ENCODE data around the gene SLC6A4. TPM values are rescaled to one million over a fixed set of nuclear protein-coding genes. Genes with fewer than 3 reads are reported as not detected.

Gene SLC6A4
- polyA plus RNA-seq, 1 experiment: not detected

GRCh38 chr17:30226878-30227277, 8.6 kb downstream of the SLC6A4 start:
- CTCF ChIA-PET: no interaction called here
- H3K27me3 ChIP-seq (ENCODE audit: control insufficient read depth, insufficient read depth, low read length): peaks cover 11% of the 10 kb centered on the region
- DNase-seq (ENCODE audit: low read depth): no peak
- H3K36me3 ChIP-seq (ENCODE audit: control insufficient read depth, insufficient read depth, low read length): no peaks in the 10 kb centered on the region
- TF ChIP-seq, protein P1, sequence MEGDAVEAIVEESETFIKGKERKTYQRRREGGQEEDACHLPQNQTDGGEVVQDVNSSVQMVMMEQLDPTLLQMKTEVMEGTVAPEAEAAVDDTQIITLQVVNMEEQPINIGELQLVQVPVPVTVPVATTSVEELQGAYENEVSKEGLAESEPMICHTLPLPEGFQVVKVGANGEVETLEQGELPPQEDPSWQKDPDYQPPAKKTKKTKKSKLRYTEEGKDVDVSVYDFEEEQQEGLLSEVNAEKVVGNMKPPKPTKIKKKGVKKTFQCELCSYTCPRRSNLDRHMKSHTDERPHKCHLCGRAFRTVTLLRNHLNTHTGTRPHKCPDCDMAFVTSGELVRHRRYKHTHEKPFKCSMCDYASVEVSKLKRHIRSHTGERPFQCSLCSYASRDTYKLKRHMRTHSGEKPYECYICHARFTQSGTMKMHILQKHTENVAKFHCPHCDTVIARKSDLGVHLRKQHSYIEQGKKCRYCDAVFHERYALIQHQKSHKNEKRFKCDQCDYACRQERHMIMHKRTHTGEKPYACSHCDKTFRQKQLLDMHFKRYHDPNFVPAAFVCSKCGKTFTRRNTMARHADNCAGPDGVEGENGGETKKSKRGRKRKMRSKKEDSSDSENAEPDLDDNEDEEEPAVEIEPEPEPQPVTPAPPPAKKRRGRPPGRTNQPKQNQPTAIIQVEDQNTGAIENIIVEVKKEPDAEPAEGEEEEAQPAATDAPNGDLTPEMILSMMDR (IDR thresholded peaks at IDR 0.05; ENCODE audit: insufficient read depth, low read depth, low read length): no peak
- POLR2A ChIA-PET: interaction anchor here (0.7 kb wide), 1 partner anchor 74 kb away, joined by 5 read pairs; no protein-coding TSS in a partner anchor
- no peak overlapping the region for H3K4me3 ChIP-seq (ENCODE audit: low read depth, low read length)

DNA sequence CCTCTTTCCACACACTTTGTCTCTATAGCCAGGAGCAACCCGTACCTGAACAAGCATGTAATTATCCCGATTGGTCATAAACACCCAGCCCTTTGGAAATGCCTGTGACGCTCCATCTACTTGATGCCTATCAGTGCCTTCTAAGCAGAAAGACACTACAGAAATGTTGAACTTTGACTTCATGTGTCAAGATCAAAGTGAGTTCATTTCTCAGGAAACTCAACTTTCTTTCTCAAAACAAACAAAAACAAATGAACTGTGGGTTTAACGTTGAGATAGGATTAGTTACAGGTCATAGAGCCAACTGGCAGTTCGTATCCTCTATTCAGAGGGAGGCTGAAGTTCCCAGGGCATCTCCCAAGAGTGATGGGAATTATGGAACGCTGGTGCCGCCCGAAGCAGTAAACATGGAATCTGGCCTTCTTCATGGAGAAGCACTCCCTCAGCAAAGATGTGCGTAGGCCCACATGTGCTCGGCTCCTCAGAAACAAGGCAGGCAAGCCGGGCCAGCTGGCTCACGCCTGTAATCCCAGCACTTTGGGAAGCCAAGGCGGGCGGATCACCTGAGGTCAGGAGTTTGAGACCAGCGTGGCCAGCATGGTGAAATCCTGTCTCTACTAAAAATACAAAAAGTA, 9.5 kb downstream of the SLC6A4 start:
- POLR2A ChIA-PET: no interaction called here
- H3K36me3 ChIP-seq (ENCODE audit: control insufficient read depth, insufficient read depth, low read length): no peaks in the 10 kb centered on the region
- H3K27me3 ChIP-seq (ENCODE audit: control insufficient read depth, insufficient read depth, low read length): peaks cover 11% of the 10 kb centered on the region
- TF ChIP-seq, protein P1 (IDR thresholded peaks at IDR 0.05; ENCODE audit: insufficient read depth, low read depth, low read length): no peak
- H3K4me3 ChIP-seq (ENCODE audit: low read depth, low read length): no peak overlapping the region
- no peak for DNase-seq (ENCODE audit: low read depth)
- CTCF ChIA-PET: interaction anchor here (1.4 kb wide), 1 partner anchor 11 kb away, joined by 3 read pairs; no protein-coding TSS in a partner anchor

- H3K4me3 ChIP-seq (ENCODE audit: low read depth, low read length): no peak overlapping the region
- DNase-seq (ENCODE audit: low read depth): no peak
- peaks cover 9% of the 10 kb centered on the region for H3K27me3 ChIP-seq (ENCODE audit: control insufficient read depth, insufficient read depth, low read length)
- TF ChIP-seq, protein P1 (IDR thresholded peaks at IDR 0.05; ENCODE audit: insufficient read depth, low read depth, low read length): no peak
- CTCF ChIA-PET: interaction anchor here (1.4 kb wide), 1 partner anchor 12 kb away, joined by 3 read pairs; no protein-coding TSS in a partner anchor
- no peaks in the 10 kb centered on the region for H3K36me3 ChIP-seq (ENCODE audit: control insufficient read depth, insufficient read depth, low read length)
- POLR2A ChIA-PET: no interaction called here
Measured at GRCh38 chr17:30225112-30225511, 10.4 kb downstream of the SLC6A4 start.

GRCh38 chr17:30224419-30224960, 11.0 kb downstream of the SLC6A4 start:
- ChIA-PET CTCF (interaction anchor here (0.7 kb wide), 1 partner anchor 99 kb away, joined by 3 read pairs; no protein-coding TSS in a partner anchor), POLR2A (no interaction called here)
- Histone ChIP-seq H3K36me3 (ENCODE audit: control insufficient read depth, insufficient read depth, low read length) (no peaks in the 10 kb centered on the region), H3K27me3 (ENCODE audit: control insufficient read depth, insufficient read depth, low read length) (peaks cover 10% of the 10 kb centered on the region), H3K4me3 (ENCODE audit: low read depth, low read length) (no peak overlapping the region)
- TF ChIP-seq, protein P1 (IDR thresholded peaks at IDR 0.05; ENCODE audit: insufficient read depth, low read depth, low read length): no peak
- no peak for DNase-seq (ENCODE audit: low read depth)

DNA sequence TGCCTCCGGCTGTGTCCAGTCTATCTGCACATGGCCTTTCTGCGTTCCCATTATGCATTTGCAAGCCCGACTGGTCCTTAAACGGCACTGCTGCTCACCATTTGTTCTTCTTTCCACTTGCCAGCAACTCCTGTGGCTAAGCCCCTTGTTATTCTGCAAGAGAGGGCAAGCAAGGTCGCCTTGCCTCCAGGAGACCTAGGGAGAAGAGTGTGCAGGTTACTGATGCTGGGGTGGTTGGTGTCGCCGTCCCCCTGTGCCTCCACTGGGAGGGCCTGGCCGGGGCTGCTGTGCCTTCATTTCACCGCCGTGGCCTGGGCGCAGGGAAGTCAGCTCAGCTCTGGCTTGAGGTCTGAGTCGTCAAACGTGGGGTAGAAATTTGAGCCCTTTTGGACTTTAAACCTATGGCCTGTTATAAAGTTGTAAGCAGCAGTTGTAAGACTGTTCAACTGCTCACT, 12.7 kb downstream of the SLC6A4 start:
- DNase-seq (ENCODE audit: low read depth): no peak
- Histone ChIP-seq H3K27me3 (ENCODE audit: control insufficient read depth, insufficient read depth, low read length) (peaks cover 10% of the 10 kb centered on the region), H3K36me3 (ENCODE audit: control insufficient read depth, insufficient read depth, low read length) (no peaks in the 10 kb centered on the region), H3K4me3 (ENCODE audit: low read depth, low read length) (no peak overlapping the region)
- ChIA-PET POLR2A (no interaction called here), CTCF (interaction anchor here (1.3 kb wide), 1 partner anchor 11 kb away, joined by 3 read pairs; no protein-coding TSS in a partner anchor)
- TF ChIP-seq, protein P1 (IDR thresholded peaks at IDR 0.05; ENCODE audit: insufficient read depth, low read depth, low read length): no peak
